ENCODE results near the gene ZNF521. TPM values are rescaled to one million over a fixed set of nuclear protein-coding genes. Genes with fewer than 3 reads are reported as not detected.

The ZNF521 gene
- total and polyA plus RNA-seq, 3 experiments from 2014 or later, result not detected

DNA sequence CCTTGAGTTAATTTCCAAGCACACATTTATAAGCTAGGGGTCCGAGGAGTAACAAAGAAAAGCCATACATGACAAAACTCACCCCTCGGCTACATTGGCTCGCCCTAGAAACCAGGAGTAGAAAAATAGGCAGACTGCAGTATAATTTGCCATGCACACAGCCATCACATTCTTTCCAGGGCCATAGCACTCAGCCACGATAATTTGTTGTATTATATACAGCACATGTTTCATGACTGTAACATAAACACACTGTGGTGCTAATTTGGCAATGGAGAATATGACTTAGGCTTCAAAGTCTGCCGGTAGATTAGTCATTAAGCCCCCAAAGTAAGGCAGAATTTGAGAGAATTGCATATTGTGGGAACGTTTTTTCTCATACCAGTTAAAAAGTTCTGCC, 254.9 kb downstream of the ZNF521 start:
- Histone ChIP-seq H3K27me3 (ENCODE audit: insufficient read depth, low read length, poor library complexity, severe bottlenecking) (no peaks in the 10 kb centered on the region), H3K36me3 (ENCODE audit: insufficient read depth, low read length) (no peaks in the 10 kb centered on the region), H3K27ac (ENCODE audit: low read depth, low read length) (no peak overlapping the region), H3K9me3 (ENCODE audit: low read length) (no peaks in the 10 kb centered on the region), H3K4me3 (ENCODE audit: low read length) (no peak overlapping the region), H3K4me1 (ENCODE audit: insufficient read depth, low read length) (no peaks in the 10 kb centered on the region)
- CTCF ChIA-PET, result no interaction called here
- no peaks in the 10 kb centered on the region for H3K36me3 Mint-ChIP-seq
- no peaks in the 10 kb centered on the region for H3K9me3 Mint-ChIP-seq
- no peak for DNase-seq
- no peak overlapping the region for H3K27ac Mint-ChIP-seq
- no peaks in the 10 kb centered on the region for H3K27me3 Mint-ChIP-seq
- H3K4me3 Mint-ChIP-seq, result no peak overlapping the region
- H3K4me1 Mint-ChIP-seq, result no peaks in the 10 kb centered on the region
- POLR2A ChIA-PET, result no interaction called here

GRCh38 chr18:25093141-25093540, 258.8 kb downstream of the ZNF521 start:
- H3K27ac ChIP-seq (ENCODE audit: low read depth, low read length), result no peak overlapping the region
- ChIA-PET CTCF (no interaction called here), POLR2A (no interaction called here)
- no peaks in the 10 kb centered on the region for H3K4me1 ChIP-seq (ENCODE audit: insufficient read depth, low read length)
- no peak for DNase-seq
- no peaks in the 10 kb centered on the region for H3K36me3 ChIP-seq (ENCODE audit: insufficient read depth, low read length)
- Mint-ChIP-seq H3K36me3 (no peaks in the 10 kb centered on the region), H3K27me3 (no peaks in the 10 kb centered on the region), H3K9me3 (no peaks in the 10 kb centered on the region), H3K4me3 (no peak overlapping the region), H3K4me1 (no peaks in the 10 kb centered on the region), H3K27ac (no peak overlapping the region)
- no peaks in the 10 kb centered on the region for H3K27me3 ChIP-seq (ENCODE audit: insufficient read depth, low read length, poor library complexity, severe bottlenecking)
- H3K4me3 ChIP-seq (ENCODE audit: low read length), result no peak overlapping the region
- no peaks in the 10 kb centered on the region for H3K9me3 ChIP-seq (ENCODE audit: low read length)

DNA sequence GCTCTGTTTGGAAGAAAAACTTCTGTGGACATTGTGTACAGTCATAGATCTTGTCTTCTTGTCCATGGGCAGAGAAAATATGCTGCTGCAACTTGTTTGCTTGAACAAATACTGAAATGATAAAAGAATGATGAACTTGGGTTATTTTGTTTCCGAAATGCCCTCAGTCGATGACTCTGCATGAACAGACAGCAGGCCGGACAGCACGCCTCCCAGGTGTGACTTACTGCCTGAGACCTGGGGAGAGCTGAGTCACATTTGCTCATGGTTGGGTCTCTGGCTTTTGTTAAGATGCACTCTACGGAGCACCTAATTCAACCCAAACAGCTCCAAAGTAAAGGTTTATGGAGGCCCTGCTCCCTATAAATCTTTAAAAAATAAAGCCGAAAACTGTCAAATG, 262.5 kb downstream of the ZNF521 start:
- Mint-ChIP-seq H3K4me1 (no peaks in the 10 kb centered on the region), H3K36me3 (no peaks in the 10 kb centered on the region), H3K27ac (no peak overlapping the region), H3K27me3 (no peaks in the 10 kb centered on the region), H3K4me3 (no peak overlapping the region), H3K9me3 (no peaks in the 10 kb centered on the region)
- Histone ChIP-seq H3K9me3 (ENCODE audit: low read length) (no peaks in the 10 kb centered on the region), H3K4me3 (ENCODE audit: low read length) (no peak overlapping the region), H3K27me3 (ENCODE audit: insufficient read depth, low read length, poor library complexity, severe bottlenecking) (no peaks in the 10 kb centered on the region), H3K4me1 (ENCODE audit: insufficient read depth, low read length) (no peaks in the 10 kb centered on the region), H3K36me3 (ENCODE audit: insufficient read depth, low read length) (no peaks in the 10 kb centered on the region), H3K27ac (ENCODE audit: low read depth, low read length) (no peak overlapping the region)
- DNase-seq, result no peak
- POLR2A ChIA-PET, result no interaction called here
- CTCF ChIA-PET, result no interaction called here

DNA sequence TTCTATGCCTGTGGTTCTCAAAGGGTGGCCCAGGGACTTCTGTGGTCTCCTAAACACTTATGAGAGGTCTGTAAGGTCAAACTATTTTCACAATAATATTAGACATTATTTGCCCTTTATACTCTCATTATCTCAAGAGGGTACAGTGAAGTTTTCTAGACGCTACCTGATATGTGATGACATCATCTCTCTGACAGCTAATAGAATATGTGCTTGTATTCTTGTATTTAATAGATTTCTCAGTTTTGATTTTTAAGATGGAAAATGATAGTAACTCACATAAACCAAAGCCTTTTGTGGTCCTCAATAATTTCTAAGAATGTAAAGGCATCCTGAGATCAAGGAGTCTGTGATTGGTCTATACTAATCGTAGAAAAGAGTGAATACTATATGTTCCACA, 265.1 kb downstream of the ZNF521 start:
- POLR2A ChIA-PET, result no interaction called here
- H3K4me3 ChIP-seq (ENCODE audit: low read length), result no peak overlapping the region
- no peak for DNase-seq
- H3K36me3 Mint-ChIP-seq, result no peaks in the 10 kb centered on the region
- no peak overlapping the region for H3K27ac ChIP-seq (ENCODE audit: low read depth, low read length)
- no peak overlapping the region for H3K27ac Mint-ChIP-seq
- CTCF ChIA-PET, result no interaction called here
- no peaks in the 10 kb centered on the region for H3K9me3 Mint-ChIP-seq
- H3K27me3 Mint-ChIP-seq, result no peaks in the 10 kb centered on the region
- no peaks in the 10 kb centered on the region for H3K4me1 ChIP-seq (ENCODE audit: insufficient read depth, low read length)
- no peaks in the 10 kb centered on the region for H3K36me3 ChIP-seq (ENCODE audit: insufficient read depth, low read length)
- no peak overlapping the region for H3K4me3 Mint-ChIP-seq
- H3K27me3 ChIP-seq (ENCODE audit: insufficient read depth, low read length, poor library complexity, severe bottlenecking), result no peaks in the 10 kb centered on the region
- H3K4me1 Mint-ChIP-seq, result no peaks in the 10 kb centered on the region
- no peaks in the 10 kb centered on the region for H3K9me3 ChIP-seq (ENCODE audit: low read length)

DNA sequence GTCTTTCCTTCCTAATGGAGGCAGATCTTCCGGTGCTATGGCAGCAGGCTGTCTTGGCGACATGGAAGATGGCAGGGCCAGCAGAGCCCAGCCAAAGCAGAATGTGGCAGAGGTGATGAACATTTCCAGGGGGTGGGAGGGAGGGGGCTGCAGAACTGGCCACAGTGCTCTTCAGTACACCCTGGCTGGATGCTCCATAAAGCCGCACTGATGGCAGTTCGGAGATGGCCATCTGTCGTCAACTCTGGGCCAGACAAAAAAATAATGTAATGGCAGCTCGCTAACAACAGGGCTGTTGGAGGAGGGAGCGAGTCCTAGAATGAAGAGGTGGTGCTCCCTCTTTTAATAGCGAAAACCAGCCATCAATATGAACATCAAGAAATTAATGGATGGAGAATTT, 271.0 kb downstream of the ZNF521 start:
- no peak for DNase-seq
- H3K27me3 ChIP-seq (ENCODE audit: insufficient read depth, low read length, poor library complexity, severe bottlenecking), result no peaks in the 10 kb centered on the region
- H3K27ac ChIP-seq (ENCODE audit: low read depth, low read length), result no peak overlapping the region
- no peaks in the 10 kb centered on the region for H3K36me3 ChIP-seq (ENCODE audit: insufficient read depth, low read length)
- CTCF ChIA-PET, result no interaction called here
- Mint-ChIP-seq H3K4me1 (no peaks in the 10 kb centered on the region), H3K27ac (no peak overlapping the region), H3K9me3 (no peaks in the 10 kb centered on the region), H3K4me3 (no peak overlapping the region), H3K27me3 (peaks cover 0 to 1% of the 10 kb centered on the region in 2 donors), H3K36me3 (no peaks in the 10 kb centered on the region)
- POLR2A ChIA-PET, result no interaction called here
- H3K9me3 ChIP-seq (ENCODE audit: low read length), result no peaks in the 10 kb centered on the region
- H3K4me3 ChIP-seq (ENCODE audit: low read length), result no peak overlapping the region
- no peaks in the 10 kb centered on the region for H3K4me1 ChIP-seq (ENCODE audit: insufficient read depth, low read length)

- Mint-ChIP-seq H3K27me3 (peaks cover 0 to 1% of the 10 kb centered on the region in 2 donors), H3K9me3 (no peaks in the 10 kb centered on the region), H3K27ac (no peak overlapping the region), H3K36me3 (no peaks in the 10 kb centered on the region), H3K4me3 (no peak overlapping the region), H3K4me1 (no peaks in the 10 kb centered on the region)
- ChIA-PET POLR2A (no interaction called here), CTCF (no interaction called here)
- Histone ChIP-seq H3K4me1 (ENCODE audit: insufficient read depth, low read length) (no peaks in the 10 kb centered on the region), H3K27me3 (ENCODE audit: insufficient read depth, low read length, poor library complexity, severe bottlenecking) (no peaks in the 10 kb centered on the region), H3K9me3 (ENCODE audit: low read length) (no peaks in the 10 kb centered on the region), H3K4me3 (ENCODE audit: low read length) (no peak overlapping the region), H3K27ac (ENCODE audit: low read depth, low read length) (no peak overlapping the region), H3K36me3 (ENCODE audit: insufficient read depth, low read length) (no peaks in the 10 kb centered on the region)
- DNase-seq, result no peak
Measured at GRCh38 chr18:25080211-25080610, 271.8 kb downstream of the ZNF521 start.

- CTCF ChIA-PET, result no interaction called here
Measured at GRCh38 chr18:25077944-25078723, 273.8 kb downstream of the ZNF521 start.

DNA sequence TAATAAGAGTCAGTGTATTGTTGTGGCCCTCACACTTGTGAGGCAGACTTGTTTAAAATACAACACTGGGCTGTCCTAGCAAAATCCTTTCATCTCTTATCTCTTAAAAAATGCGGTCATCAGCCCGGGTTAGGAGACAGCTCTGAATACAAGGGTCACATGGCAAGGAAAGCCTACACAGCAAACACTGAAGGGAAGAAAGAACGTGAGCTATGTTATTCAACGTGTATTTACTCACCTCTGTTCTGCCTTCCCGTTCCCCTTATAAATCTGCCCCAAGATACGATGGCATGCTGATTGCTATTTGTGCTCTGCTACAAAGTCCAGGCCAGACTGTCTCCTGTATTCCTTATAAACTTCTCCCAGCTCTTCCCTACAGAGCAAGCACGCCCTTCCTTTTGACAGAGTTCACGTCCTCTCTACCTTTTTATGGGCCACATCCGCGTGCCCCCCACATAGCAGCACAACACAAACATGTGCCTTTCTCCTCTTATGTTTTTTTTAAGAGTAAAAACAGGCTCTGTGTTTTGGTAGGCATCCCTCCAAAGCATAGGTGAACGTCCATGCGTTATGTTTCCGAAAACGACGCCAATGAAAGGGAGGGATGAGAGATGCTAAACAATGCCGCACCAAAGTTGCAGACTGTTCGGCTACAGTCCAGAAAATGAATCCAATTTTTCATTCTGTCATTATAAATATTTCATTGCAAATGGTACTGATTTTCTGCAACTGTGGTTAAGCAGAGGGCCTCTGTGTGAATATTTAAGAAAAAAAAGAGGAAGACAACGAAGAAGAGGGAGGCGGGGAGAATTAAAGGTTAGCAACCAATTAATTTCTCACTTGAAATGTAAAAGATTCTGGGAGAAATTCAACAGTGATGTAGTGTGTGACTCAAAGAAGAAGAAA, 274.7 kb downstream of the ZNF521 start:
- H3K36me3 ChIP-seq (ENCODE audit: insufficient read depth, low read length), result no peaks in the 10 kb centered on the region
- Mint-ChIP-seq H3K4me1 (no peaks in the 10 kb centered on the region), H3K36me3 (no peaks in the 10 kb centered on the region), H3K9me3 (no peaks in the 10 kb centered on the region), H3K27me3 (peaks cover 0 to 1% of the 10 kb centered on the region in 2 donors), H3K4me3 (no peak overlapping the region), H3K27ac (no peak overlapping the region)
- ChIA-PET CTCF (no interaction called here), POLR2A (no interaction called here)
- H3K4me1 ChIP-seq (ENCODE audit: insufficient read depth, low read length), result no peaks in the 10 kb centered on the region
- H3K27me3 ChIP-seq (ENCODE audit: insufficient read depth, low read length, poor library complexity, severe bottlenecking), result no peaks in the 10 kb centered on the region
- no peak for DNase-seq
- H3K4me3 ChIP-seq (ENCODE audit: low read length), result no peak overlapping the region
- no peaks in the 10 kb centered on the region for H3K9me3 ChIP-seq (ENCODE audit: low read length)
- no peak overlapping the region for H3K27ac ChIP-seq (ENCODE audit: low read depth, low read length)

More at GRCh38 chr18:25077944-25078723, 273.8 kb downstream of the ZNF521 start:
- H3K27ac Mint-ChIP-seq, result no peak overlapping the region
- Histone ChIP-seq H3K4me3 (ENCODE audit: low read length) (no peak overlapping the region), H3K4me1 (ENCODE audit: insufficient read depth, low read length) (no peaks in the 10 kb centered on the region), H3K9me3 (ENCODE audit: low read length) (no peaks in the 10 kb centered on the region), H3K27me3 (ENCODE audit: insufficient read depth, low read length, poor library complexity, severe bottlenecking) (no peaks in the 10 kb centered on the region), H3K36me3 (ENCODE audit: insufficient read depth, low read length) (no peaks in the 10 kb centered on the region), H3K27ac (ENCODE audit: low read depth, low read length) (no peak overlapping the region)
- POLR2A ChIA-PET, result no interaction called here
- no peak for DNase-seq
- H3K4me3 Mint-ChIP-seq, result no peak overlapping the region
- H3K27me3 Mint-ChIP-seq, result peaks cover 0 to 1% of the 10 kb centered on the region in 2 donors
- H3K4me1 Mint-ChIP-seq, result no peaks in the 10 kb centered on the region
- H3K9me3 Mint-ChIP-seq, result no peaks in the 10 kb centered on the region
- H3K36me3 Mint-ChIP-seq, result no peaks in the 10 kb centered on the region

Measured in CD8-positive, alpha-beta memory T cell (primary cell).